DMS 273 treated with DMSO at 0.1 percent for 48 hours (cell line): ENCODE measurements around the gene ENKUR.
"Not testable (repeated sequence)": the region's sequence is repeated elsewhere in the genome, so short reads cannot be mapped to it uniquely, and the experiment has no call there.

Experiments
- DNase-seq: peaks from one replicate; lab custom pipeline; 2025; lab: John Stamatoyannopoulos, UW

Gene ENKUR

DNA sequence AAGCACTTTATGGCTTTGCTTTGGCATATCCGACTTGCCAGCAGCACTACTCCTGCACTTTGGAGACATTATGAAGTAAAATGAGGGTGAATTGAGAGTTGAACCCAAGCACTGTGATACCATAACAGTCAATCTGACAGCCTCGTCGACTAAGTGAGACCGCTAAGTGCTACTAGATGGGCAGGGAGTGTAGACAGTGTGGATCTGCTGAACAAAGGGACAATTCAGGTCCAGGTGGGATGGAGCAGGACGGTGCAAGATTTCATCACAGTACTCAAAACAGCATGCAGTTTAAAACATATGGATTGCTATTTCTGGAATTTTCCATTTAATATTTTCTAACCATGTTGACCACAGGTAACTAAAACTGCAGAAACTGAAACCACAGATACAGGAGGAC is 42.8 kb downstream of the ENKUR start:
- DNase-seq = no peak

DNA sequence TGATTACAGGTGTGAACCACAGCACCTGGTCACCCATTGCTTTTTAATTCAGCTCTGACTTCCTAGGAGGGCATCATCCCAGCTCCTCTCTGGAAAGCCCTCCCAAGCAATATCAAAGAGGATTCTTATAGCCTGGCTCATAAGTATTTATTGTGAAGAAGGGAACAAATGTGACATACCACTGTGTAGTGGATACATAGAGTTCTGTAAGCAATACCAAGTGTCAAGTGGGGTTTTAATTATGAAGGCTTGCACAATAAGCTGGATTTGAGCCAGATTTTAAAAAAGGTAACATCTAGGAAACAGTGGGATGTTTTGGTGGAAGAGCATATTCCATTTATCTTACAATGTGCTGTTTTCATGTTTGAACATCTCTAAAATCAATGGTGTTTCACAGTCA is 44.6 kb downstream of the ENKUR start:
- no peak for DNase-seq

DNA sequence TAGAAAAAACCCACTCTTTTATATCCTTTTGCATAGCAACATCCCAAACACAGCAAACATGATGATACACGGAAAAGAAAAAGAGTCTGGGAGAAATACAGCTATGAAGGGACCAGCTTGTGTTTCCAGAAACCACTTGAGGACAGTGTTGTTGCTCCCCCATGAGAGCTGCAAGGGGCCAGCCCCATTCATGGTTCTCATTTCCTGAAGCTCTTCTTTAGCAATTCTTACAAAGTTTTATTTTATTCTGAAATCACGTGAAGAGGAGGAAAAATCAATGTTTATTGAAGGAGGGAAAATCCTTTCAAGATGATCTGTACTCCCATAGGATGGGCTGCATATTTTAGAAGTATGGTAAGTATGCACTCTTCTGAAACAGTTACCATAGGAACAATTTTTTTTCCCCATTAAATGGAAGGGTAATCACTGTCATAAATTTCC is 46.1 kb downstream of the ENKUR start:
- DNase-seq = no peak

DNA sequence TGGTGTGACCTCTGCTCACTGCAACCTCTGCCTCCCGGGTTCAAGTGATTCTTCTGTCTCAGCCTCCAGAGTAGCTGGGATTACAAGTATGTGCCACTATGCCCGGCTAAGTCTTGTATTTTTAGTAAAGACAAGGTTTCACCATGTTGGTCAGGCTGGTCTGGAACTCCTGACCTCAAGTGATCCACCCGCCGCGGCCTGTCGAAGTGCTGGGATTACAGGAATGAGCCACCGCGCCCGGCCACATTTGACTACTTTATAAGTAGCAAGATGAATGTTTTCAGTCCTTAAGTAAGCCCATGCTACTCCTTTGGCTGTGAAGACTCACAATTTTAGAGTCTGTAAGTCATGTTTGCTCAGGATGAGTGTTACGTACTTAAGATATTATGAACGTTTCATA is 47.0 kb downstream of the ENKUR start:
- DNase-seq = not testable (repeated sequence)

DNA sequence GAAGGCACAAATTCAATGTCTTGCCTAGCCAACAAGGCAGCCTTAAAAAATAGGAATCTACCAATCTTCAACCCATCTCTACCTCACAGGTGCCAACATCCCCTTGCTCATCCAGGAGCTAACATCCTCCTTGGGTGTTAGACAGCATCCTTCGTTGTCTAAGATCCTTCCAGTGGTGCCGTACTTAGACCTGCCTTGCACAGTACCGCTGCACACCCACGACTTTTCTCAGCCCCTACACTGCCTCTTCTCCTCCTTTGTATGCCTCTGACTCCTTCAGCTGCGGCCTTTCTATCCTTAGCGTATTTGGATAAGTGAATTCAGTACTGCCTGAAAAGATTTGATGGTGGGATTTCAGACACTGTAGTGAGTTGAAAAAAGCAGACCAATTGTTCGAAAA is 47.6 kb downstream of the ENKUR start:
- DNase-seq = no peak

DNA sequence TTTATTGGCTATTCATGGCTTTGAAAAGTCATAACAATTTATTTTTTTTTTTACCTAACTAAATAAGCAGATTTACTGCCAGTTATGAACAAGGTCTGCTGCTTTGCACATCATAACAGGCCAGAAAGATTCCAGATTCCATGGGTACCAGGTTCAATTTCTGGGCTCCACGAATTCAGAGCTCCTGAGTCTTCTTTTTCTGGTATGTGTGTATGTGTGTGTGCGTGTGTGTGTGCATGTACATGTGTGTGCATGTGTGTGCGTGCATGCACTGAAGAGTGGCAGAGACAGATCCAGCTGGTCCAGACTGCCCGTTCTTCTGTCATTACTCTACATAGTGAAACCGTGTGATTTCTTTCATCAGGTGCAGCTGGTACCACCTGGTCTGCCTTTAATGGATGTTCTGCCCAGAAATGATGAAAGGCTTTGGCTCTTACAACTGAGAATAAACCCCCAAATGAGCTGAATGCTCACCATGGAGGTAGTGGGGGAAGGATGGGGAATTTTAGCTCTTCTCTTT is 48.9 kb downstream of the ENKUR start:
- DNase-seq = no peak

DNA sequence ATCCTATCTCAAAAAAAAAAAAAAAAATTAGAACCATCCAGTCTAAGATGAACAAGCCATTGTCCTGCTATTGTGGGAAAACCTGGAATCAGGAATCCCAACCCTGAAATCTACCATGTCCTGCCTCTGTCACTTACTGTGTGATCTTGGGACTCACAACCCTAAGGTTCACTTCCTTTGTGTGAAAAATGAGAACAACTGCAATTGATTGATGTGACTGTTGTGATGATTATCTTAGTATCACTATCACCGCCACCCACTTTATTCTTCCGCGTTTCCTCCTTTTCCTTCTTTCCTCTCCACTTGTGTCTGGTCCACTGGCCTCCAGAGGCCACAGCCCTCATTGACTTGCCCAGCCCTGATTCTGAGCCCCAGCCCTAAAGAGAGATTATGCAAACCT is 50.9 kb downstream of the ENKUR start:
- DNase-seq = no peak

DNA sequence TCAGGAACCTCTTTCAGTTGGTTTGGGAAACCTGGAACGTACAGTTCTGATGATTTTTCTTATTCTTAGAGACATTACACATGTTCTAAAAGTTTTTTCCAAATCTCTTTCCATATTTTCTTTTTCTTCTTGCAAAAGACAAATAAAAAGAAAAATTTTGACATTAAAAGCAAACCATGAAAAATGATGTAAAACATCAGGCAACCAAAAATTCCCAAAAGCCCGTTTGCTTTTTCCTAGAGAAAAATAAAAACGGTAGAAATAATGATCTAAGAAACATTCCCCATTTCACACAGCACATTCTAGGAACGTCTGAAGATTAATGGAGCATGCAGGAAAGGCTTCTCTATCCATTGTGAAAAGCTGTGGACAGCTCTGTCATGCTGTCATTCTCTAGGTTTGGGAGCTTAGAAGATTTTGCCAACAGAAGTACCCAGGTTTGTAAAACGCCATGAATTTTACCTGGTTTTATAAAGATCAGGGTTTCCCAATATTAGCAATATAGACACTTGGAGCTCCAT is 52.4 kb downstream of the ENKUR start:
- DNase-seq = no peak

DNA sequence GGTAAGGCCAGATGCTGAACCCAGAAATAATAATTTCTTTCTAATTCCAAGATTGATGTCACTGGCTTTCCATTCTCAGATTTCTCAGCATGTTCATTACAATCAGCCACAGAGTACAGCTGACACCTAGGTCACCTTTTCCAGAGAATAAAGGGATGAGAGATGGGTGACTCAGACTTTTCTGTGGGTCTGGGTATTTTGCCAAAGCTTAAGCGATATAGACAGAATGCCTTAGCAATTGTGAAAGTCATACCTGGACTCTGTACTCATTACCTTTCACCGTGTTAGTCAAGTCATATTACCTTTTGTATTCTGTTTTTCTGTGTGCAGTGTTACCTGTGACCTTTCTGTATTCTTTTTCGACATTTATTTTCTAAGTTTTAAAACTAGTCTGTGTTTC is 53.0 kb downstream of the ENKUR start:
- no peak for DNase-seq

DNA sequence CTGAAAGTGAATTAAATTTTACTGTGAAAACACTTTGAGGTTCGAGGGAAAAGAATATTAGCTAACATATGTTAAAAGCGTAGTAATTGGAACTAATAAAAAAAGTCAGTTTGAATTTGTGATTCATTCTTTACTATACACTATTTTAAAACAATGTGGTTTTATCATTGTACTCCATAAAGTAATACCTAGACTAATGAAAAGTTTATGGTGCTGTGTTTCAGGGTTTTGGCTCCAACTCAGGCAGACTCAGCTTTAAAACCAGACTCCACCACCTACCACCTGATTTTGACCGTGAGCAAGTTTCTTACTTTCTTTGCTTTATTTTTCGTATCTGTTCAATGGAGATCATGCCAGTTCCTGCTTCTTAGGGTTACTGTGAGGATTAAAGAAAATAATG is 54.4 kb downstream of the ENKUR start:
- no peak for DNase-seq

DNA sequence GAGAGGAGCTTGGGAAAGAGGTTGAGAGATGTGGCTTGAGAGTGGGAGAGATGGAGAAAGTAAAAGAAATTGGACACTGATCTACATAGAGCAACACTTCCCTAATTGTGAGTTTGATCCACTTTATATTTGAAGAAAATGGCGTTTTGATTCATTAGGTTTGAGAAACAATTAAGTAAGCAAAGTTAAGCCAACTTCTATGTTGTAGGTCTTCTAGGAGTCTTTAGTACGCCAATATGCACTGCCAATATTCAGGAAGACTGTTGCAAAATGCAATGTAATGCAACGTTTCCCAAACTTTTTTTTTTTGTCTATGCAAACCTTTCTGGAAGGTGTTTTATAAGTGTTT is 56.6 kb downstream of the ENKUR start:
- DNase-seq = no peak

DNA sequence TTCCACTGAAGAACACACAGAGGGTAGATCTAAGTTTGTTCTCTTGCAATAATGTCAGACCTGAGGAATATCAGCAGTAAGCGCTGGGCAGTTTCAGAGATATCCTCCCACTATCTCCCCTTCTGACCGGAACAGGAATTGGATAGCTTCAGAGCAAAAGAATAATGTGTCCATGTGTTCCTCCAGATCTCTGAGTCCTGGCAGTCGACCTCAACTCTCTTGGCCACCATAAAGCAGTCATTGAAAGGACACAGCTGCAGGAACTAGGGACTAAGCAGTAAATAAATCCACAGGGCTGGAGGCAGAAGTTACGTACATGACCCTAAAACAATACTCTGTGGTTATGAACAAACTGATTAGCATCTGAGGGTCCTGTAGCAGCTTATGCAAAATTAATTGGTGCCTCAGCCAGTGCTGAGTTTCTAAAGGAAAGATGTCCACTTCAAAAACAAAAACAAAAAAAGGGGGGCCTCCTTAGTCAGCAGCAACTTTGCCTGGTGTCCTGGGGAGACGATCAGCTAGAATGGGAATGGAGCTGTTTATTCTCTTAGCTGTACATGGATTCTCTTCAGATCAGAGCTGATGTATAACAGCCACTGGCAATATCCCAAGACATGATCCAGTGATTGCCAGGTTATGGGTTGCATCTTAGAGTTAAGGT is 57.1 kb downstream of the ENKUR start:
- DNase-seq = no peak

DNA sequence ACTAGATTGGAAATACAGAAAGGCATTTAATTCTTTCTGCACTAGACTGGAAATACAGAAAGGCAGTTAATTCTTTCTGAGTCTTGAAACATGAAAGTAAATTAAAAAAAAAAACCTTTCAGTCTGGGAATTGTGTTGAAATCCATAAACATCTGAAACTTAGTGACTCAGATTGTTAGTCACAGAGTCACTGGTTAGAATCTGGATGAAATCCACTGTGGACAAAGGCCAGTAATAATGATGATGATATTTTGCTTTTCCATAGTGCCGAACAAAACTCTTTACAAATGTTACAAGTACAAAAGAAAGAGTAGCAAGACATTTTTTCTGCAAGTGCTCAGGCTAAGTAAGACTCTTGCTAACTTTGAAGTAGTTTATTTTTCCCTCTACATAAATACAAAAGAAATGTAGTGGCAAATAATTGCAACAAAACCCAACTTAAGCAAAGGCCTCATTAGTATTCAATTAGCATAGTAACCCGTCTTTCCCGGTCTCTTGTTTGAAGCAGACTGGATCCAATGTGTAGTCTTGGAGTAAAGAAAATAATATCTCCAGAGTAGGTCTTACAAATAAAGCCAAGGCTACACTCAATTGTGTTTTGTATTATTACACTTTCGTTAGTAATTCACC is 57.8 kb downstream of the ENKUR start:
- no peak for DNase-seq

DNA sequence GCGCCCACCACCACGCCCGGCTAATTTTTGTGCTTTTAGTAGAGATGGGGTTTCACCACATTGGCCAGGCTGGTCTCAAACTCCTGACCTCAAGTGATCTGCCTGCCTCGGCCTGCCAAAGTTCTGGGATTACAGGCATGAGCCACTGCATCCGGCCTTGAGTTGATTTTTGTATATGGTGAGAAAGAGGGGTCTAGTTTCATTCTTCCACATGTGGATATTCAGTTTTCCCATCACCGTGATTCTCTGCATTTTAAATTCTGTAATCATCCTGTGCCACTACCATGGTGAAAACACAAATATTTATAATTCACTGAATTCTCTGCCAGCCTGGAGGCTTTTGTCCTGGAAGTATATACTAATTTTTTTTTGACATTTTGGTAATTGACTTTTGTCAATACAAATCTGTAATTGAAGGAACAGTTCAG is 58.3 kb downstream of the ENKUR start:
- DNase-seq = not testable (repeated sequence)

DNA sequence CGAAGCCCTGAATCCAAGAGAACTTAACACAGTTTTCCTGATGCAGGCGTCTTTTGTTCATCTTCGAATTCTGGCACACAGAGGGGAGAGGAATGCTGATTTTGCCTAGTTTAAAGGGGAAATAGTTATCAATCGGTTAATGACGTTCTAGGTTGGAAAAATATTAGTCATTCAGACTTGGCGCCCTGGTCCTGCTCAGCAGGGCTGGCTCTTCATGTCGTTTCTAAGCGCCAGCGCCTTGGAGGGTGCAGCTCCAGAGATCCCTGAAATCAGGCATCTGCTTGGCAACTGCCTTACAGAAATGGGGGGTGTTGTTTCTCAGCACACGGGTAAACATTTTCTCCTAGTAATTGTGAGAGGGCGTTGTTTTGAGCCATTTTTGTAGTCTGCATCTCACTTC is 62.3 kb downstream of the ENKUR start:
- DNase-seq = no peak

DNA sequence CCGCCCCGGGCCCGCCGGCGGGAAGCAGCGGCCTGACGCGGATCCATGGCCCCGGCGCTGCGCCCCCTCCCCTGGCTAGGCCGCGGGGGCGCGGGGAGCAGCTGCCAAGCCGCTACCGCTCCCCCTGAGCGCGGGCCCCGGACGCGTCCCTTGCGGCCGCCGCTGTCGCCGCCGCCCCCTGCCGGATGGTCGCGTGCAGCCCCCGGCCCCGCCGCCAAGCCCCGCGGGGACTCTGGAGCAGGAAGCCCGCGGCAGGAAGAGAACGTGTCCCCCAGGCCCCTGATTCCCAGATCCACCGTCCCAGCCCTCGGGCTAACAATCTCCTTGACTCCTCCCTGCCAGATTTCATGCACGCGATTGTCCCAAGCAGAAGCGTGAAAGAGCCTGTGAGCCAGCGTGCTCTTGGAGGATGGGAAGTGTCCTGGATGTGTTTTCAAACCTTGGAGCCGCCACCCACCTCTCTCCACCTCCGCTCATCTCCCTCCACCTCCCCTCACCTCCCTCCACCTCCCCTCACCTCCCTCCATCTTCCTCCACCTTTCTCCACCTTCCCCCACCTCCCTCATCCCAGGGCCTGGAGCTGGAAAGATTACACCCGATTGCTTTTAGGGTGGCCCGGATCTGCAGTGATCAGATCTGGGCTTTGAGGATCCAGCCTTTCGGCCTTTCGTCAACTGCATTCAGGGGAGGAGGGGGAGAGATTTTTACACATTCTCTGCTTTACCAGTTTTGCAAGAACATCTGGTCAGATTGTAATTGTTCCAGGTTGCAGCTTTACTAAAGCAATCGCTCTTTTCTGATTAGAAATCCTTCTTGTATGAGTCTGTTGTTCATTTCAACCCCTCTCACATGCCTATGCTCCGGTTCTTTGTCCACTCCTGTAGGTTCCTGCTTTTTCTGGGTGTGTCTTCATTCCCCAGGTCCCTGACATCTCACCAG is 63.0 kb downstream of the ENKUR start:
- DNase-seq = no peak

DNA sequence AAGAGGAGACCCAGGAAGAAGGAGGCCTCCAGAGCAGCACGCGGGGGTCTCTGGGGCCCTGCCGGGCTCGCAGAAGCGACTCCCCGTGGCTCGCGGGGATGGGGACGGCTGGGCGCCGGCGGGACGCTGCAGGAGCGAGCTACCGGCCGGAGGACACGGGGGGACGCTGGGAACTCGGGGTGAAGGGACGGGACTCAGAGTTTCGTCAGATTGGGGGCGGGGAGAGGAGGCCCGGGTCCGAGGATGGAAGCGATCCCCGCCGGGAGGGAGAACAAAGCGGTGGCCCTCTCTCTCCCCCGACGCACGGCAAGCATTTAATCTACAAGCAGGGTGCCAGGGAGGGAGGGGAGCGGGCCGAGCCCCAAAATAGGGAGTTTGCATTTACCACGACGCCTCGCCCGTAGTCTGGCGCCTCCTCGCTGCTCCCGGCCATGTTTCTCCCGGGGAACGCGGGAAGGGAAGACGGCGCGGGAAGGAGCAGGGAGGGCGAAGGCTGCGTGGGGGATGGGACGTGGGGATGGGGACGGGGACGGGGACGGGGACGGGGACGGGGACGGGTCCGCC is 63.7 kb downstream of the ENKUR start, which contains the start of gene PRTFDC1:
Gene PRTFDC1, minus strand, starts transcription at position 464 of the 564 bp plus-strand sequence. Its CDS starts 31 bp downstream, at position 433.
- DNase-seq = no peak

DNA sequence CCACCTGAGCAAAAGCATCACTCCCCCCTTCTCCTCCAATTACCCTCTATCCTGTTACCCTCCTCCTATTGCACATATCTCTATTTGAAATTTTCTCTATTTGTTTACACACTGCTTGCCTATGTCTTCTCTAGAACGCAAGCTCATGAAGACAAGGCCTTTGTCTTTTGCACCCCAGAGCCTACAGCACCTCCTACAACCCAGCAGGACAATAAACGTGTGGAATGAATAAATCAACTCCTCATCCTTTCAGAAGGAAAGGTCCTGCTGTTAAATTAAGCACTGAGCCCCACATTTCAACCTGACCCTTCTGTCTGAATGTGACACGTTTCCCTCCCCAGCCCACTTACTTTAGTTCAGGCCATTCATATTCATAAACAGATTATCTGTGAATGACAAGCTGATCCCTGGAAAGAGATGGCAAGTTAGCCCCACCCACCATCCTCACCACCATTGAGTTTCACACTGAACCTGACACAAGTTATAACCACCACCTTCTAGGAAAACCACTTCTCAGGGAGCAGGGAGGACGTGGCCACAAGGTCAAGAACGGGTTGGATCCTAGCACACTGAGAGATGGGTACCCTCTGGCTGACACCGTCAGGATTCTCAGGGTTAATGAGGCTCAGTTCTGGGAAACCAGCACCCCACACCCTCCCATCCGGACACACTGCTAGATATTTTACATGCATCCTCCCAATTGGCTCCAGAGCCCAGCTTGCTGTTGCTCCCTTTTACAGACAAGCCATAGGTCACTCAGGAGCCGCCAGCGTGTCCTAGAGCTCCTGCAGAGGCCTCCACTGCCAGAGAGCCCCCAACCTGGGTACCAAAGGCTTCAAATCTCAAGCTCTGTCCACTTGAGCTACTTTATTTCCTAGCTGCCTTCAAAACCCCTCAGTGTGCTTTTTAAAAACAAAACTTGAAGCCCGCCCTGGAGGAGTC is 64.5 kb downstream of the ENKUR start:
- no peak for DNase-seq

DNA sequence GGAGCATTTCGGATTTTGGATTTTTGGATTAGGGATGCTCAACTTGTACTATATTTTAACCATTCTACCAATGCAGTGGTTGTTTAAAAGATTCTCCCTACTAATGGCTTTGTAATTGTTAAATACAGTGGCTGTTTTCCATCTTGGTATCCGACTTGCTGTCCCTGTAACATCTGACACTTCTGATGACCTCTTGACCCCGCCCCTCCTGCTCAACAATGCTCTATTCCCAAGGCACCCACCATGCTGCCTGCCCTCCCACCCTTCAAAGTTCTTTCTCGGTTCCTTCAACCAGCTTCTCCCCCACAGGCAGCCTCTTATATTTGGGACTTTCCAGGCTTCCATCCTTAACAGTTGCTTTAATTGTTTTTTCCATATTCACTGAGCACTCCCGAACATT is 65.5 kb downstream of the ENKUR start:
- DNase-seq = no peak

DNA sequence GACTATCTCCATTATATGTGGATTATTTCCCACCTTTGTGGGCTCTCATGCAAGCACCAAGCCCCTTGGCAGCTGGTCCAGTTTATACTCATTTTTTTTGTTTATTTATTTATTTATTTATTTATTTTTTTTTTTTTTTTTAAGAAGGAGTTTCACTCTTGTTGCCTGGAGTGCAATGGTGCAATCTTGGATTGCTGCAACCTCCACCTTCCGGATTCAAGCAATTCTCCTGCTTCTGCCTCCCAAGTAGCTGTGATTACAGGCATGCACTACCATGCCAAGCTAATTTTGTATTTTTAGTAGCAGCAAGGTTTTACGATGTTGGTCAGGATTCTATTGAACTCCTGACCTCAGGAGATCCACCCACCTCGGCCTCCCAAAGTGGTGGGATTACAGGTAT is 66.3 kb downstream of the ENKUR start:
- DNase-seq = no peak
